ENCODE results near the gene ZNF423. TPM values are rescaled to one million over a fixed set of nuclear protein-coding genes. Genes with fewer than 3 reads are reported as not detected.

Gene ZNF423
- total RNA-seq, 1 experiment from 2014 or later, result 0.49 TPM

- POLR2A ChIA-PET, result no interaction called here
- DNase-seq (ENCODE audit: low read depth, low spot score) (no peak), ATAC-seq (no peak)
- intact Hi-C loops (cut with micrococcal nuclease; ENCODE audit: unreplicated experiment) (no loop called here), in situ Hi-C loops (cut with HindIII; ENCODE audit: low pct_unique_long_range_greater_than_20kb, low sequenced_read_pairs) (no loop called here)
- Histone ChIP-seq H3K27me3 (ENCODE audit: control insufficient read depth, insufficient read depth, low read length) (no peaks in the 10 kb centered on the region), H3K4me3 (ENCODE audit: low read depth in 2 of 2, low read length in 2 of 2) (no peak overlapping the region), H3K27ac (ENCODE audit: low read length) (no peak overlapping the region), H3K36me3 (ENCODE audit: control insufficient read depth, insufficient read depth, low read length) (no peaks in the 10 kb centered on the region), H3K4me1 (ENCODE audit: control insufficient read depth, insufficient read depth, low read length) (no peaks in the 10 kb centered on the region), H3K9me3 (ENCODE audit: control insufficient read depth, insufficient read depth, low read depth, low read length) (no peaks in the 10 kb centered on the region)
- no TSS peak for BruUV-seq (replicated peaks)
- no peak for TF ChIP-seq SIN3A (IDR thresholded peaks at IDR 0.05; ENCODE audit: borderline replicate concordance, insufficient read depth, low read depth, low read length)
- TF ChIP-seq TCF7L2 (IDR thresholded peaks at IDR 0.05; ENCODE audit: low read depth, low read length), result no peak
- TF ChIP-seq, protein P1, sequence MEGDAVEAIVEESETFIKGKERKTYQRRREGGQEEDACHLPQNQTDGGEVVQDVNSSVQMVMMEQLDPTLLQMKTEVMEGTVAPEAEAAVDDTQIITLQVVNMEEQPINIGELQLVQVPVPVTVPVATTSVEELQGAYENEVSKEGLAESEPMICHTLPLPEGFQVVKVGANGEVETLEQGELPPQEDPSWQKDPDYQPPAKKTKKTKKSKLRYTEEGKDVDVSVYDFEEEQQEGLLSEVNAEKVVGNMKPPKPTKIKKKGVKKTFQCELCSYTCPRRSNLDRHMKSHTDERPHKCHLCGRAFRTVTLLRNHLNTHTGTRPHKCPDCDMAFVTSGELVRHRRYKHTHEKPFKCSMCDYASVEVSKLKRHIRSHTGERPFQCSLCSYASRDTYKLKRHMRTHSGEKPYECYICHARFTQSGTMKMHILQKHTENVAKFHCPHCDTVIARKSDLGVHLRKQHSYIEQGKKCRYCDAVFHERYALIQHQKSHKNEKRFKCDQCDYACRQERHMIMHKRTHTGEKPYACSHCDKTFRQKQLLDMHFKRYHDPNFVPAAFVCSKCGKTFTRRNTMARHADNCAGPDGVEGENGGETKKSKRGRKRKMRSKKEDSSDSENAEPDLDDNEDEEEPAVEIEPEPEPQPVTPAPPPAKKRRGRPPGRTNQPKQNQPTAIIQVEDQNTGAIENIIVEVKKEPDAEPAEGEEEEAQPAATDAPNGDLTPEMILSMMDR (IDR thresholded peaks at IDR 0.05), result no peak
- TF ChIP-seq POLR2AphosphoS5 (IDR thresholded peaks at IDR 0.05; ENCODE audit: low read depth, low read length), result no peak
- TF ChIP-seq REST (IDR thresholded peaks at IDR 0.05; ENCODE audit: insufficient read depth in 1 of 2, low read depth in 2 of 2, low read length in 1 of 2), result no peak
- CTCF ChIA-PET, result no interaction called here
These were observed 392.9 kb downstream of the ZNF423 start for GRCh38 chr16:49462989-49463371.

DNA sequence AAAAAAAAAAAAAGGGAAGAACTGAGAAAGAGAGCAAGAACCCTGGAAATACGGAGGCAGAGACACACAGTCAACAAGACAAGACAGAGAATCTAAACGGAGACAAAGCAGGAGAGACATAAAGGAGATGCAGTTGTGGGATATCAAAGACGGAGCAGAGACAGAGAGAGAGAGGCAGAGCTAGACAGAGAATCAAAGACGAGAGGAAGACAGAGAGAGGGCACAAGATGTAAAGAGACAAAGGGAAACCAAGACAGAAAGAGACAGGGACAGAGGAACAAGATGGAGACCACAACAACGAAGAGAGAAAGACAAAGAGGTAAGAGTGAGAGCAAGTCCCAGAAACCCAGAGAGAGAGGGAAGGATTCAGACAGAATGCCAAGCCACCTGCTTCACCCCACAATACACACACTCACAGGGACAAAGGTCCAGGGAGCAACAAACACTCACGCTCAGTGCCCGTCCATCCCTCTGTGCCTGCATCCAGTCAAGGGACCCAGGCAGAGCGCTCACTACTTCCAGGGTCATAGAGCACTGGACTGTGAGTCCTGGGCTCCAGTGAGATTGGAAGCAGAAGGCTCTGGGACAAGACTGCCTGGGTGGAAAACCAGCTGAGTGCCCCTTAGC lies 393.4 kb downstream of the ZNF423 start:
- Histone ChIP-seq H3K9me3 (ENCODE audit: control insufficient read depth, insufficient read depth, low read depth, low read length) (no peaks in the 10 kb centered on the region), H3K27me3 (ENCODE audit: control insufficient read depth, insufficient read depth, low read length) (no peaks in the 10 kb centered on the region), H3K36me3 (ENCODE audit: control insufficient read depth, insufficient read depth, low read length) (no peaks in the 10 kb centered on the region), H3K4me1 (ENCODE audit: control insufficient read depth, insufficient read depth, low read length) (no peaks in the 10 kb centered on the region), H3K27ac (ENCODE audit: low read length) (no peak overlapping the region), H3K4me3 (ENCODE audit: low read depth in 2 of 2, low read length in 2 of 2) (no peak overlapping the region)
- BruUV-seq (replicated peaks), result no TSS peak
- TF ChIP-seq, protein P1 (IDR thresholded peaks at IDR 0.05), result no peak
- TF ChIP-seq SIN3A (IDR thresholded peaks at IDR 0.05; ENCODE audit: borderline replicate concordance, insufficient read depth, low read depth, low read length) (no peak), REST (IDR thresholded peaks at IDR 0.05; ENCODE audit: insufficient read depth in 1 of 2, low read depth in 2 of 2, low read length in 1 of 2) (no peak), POLR2AphosphoS5 (IDR thresholded peaks at IDR 0.05; ENCODE audit: low read depth, low read length) (no peak), TCF7L2 (IDR thresholded peaks at IDR 0.05; ENCODE audit: low read depth, low read length) (no peak)
- ChIA-PET POLR2A (no interaction called here), CTCF (no interaction called here)
- no peak for DNase-seq (ENCODE audit: low read depth, low spot score)
- in situ Hi-C loops (cut with HindIII; ENCODE audit: low pct_unique_long_range_greater_than_20kb, low sequenced_read_pairs) (no loop called here), intact Hi-C loops (cut with micrococcal nuclease; ENCODE audit: unreplicated experiment) (no loop called here)
- no peak for ATAC-seq
